Mammary epithelial cell (primary cell): ENCODE measurements around the gene SDK1.

Experiments used
- CTCF ChIP-seq, 2 donors: IDR thresholded peaks in 1 of 2; conservative IDR thresholded peaks in 1 of 2; 2 replicates each; pipeline ENCODE4 v1.5.1; 2011 to 2012; ENCODE audit warnings: inconsistent platforms in 2 of 2, low read length in 2 of 2, mild to moderate bottlenecking in 2 of 2, control low read depth in 1 of 2, low read depth in 1 of 2; ENCODE audit not compliant: insufficient read depth in 1 of 2; ENCODE audit errors: extremely low read depth in 1 of 2
- EZH2 ChIP-seq: IDR thresholded peaks from 2 replicates; pipeline ENCODE4 v1.6.1; 2012; ENCODE audit warnings: low read length, inconsistent platforms, borderline replicate concordance

- TF ChIP-seq CTCF (conservative IDR thresholded peaks at IDR 0.05 in 1 of 2, IDR thresholded peaks at IDR 0.05 in 1 of 2; ENCODE audit: extremely low read depth in 1 of 2, insufficient read depth in 1 of 2, low read depth in 1 of 2, low read length in 2 of 2) (no peak), EZH2 (no peak)
These were observed 377.3 kb downstream of the SDK1 start for GRCh38 chr7:3678314-3678810.
